Measurements from ENCODE around the gene STAB1. TPM values are rescaled to one million over a fixed set of nuclear protein-coding genes. Genes with fewer than 3 reads are reported as not detected.

Gene STAB1
- total and polyA plus RNA-seq, 2 experiments from 2014 or later, result not detected

- Histone ChIP-seq H3K9me2 (ENCODE audit: insufficient read depth) (no peaks in the 10 kb centered on the region), H3K4me2 (ENCODE audit: unreplicated experiment) (no peak overlapping the region), H3K27me3 (replicated peaks; ENCODE audit: insufficient read depth) (no peaks in the 10 kb centered on the region), H4K20me1 (ENCODE audit: insufficient read depth) (no peaks in the 10 kb centered on the region), H3K4me3 (no peak overlapping the region), H3K9me3 (ENCODE audit: low read depth) (no peaks in the 10 kb centered on the region), H3F3A (ENCODE audit: insufficient read depth) (peaks cover 30% of the 10 kb centered on the region), H3K9ac (no peak overlapping the region), H3K79me2 (ENCODE audit: insufficient read depth) (peaks cover 97% of the 10 kb centered on the region), H3K27ac (no peak overlapping the region), H3K4me1 (ENCODE audit: insufficient read depth) (peaks cover 12% of the 10 kb centered on the region), H3K36me3 (ENCODE audit: low read depth) (peaks cover 44% of the 10 kb centered on the region), H2AFZ (no peak overlapping the region)
- in situ Hi-C loops (cut with MboI), result no loop called here
- no peak for DNase-seq
- TF ChIP-seq EZH2 (IDR thresholded peaks at IDR 0.05; ENCODE audit: insufficient read depth, poor library complexity, severe bottlenecking) (no peak), EZH2phosphoT487 (IDR thresholded peaks at IDR 0.05; ENCODE audit: insufficient read depth, low read depth) (no peak)
- WGBS, 2 experiments (ENCODE audit: low coverage in 1 of 2, low lambda C conversion rate in 2 of 2, missing lambda C conversion rate in 2 of 2), result 49 to 57% methylated on average over 6 of the region's 6 CpGs
Observed at GRCh38 chr3:52461874-52462273, 33.3 kb upstream of the STAB1 start.

DNA sequence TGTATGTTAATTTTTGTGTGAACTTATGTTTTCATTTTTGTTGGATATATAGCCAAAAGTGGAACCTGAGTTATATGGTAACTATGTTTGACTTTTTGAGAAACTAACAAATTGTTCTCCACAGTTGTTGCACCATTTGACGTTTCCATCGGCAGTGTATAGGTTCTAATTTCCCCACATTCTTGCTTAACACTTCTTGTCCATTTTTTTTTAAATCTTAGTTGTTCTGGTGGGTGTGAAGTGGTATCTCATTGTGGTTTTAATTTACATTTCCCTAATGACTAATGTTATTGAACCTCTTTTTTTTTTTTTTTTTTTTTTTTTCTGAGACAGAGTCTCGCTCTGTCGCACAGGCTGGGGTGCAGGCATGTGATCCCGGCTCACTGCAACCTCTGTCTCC, 31.7 kb upstream of the STAB1 start:
- in situ Hi-C loops (cut with MboI), result no loop called here
- H3K36me3 ChIP-seq (ENCODE audit: low read depth), result peaks cover 36% of the 10 kb centered on the region
- H3K9ac ChIP-seq, result no peak overlapping the region
- H3K79me2 ChIP-seq (ENCODE audit: insufficient read depth), result peaks cover 93% of the 10 kb centered on the region
- no peaks in the 10 kb centered on the region for H3K9me3 ChIP-seq (ENCODE audit: low read depth)
- no peak overlapping the region for H3K27ac ChIP-seq
- H3K4me3 ChIP-seq, result no peak overlapping the region
- WGBS, 2 experiments (ENCODE audit: low coverage in 1 of 2, low lambda C conversion rate in 2 of 2, missing lambda C conversion rate in 2 of 2), result 96 to 98% methylated on average over 5 of the region's 5 CpGs
- H3K4me2 ChIP-seq (ENCODE audit: unreplicated experiment), result no peak overlapping the region
- TF ChIP-seq EZH2 (IDR thresholded peaks at IDR 0.05; ENCODE audit: insufficient read depth, poor library complexity, severe bottlenecking), result no peak
- TF ChIP-seq EZH2phosphoT487 (IDR thresholded peaks at IDR 0.05; ENCODE audit: insufficient read depth, low read depth), result no peak
- no peak overlapping the region for H2AFZ ChIP-seq
- H3K4me1 ChIP-seq (ENCODE audit: insufficient read depth), result peaks cover 20% of the 10 kb centered on the region
- H3K9me2 ChIP-seq (ENCODE audit: insufficient read depth), result no peaks in the 10 kb centered on the region
- DNase-seq, result no peak
- H4K20me1 ChIP-seq (ENCODE audit: insufficient read depth), result no peaks in the 10 kb centered on the region
- no peaks in the 10 kb centered on the region for H3K27me3 ChIP-seq (replicated peaks; ENCODE audit: insufficient read depth)
- H3F3A ChIP-seq (ENCODE audit: insufficient read depth), result peaks cover 35% of the 10 kb centered on the region

DNA sequence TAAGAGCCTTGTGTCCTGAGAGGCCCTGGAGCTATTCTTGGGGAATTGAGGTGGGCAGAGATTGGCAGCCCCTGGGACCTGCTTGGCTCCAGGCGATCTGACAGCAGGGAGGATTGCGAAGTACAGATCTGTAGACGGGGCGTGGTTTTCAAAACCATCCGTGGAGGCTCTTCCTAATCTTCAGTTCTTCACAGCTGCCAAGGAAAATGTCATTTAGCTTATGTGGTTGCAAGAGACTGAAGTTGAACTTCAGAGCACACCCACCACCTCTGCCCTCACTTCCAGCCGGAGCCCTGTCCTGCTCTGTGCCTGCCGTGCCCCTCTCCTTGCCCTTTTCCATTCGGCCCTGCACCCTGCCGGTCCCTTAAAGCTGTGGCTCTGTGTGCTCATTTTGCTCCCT, 26.8 kb upstream of the STAB1 start:
- peak overlapping the region; percentile 32 for H3K27ac ChIP-seq
- WGBS, 2 experiments (ENCODE audit: low coverage in 1 of 2, low lambda C conversion rate in 2 of 2, missing lambda C conversion rate in 2 of 2), result 29 to 38% methylated on average over 9 of the region's 9 CpGs

DNA sequence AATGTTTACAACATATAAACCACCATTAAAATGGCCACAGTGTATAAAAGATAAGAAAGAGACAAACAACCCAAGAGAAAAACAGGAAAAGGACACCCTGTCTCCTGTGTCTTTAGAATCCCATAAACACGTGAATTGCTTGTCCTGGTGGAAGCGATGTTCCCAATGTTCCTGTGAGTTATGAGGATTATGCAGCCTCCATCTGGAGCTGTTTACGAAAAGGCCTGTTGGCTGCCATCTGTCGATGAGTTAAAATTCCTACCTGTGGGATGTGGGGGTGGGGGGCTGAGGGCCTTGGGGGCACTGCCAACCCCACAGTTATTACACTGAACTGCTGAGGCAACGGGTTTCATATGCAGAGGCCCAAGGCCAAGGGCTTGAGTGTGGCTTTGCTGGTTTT, 26.1 kb upstream of the STAB1 start:
- Histone ChIP-seq H2AFZ (no peak overlapping the region), H3K4me3 (no peak overlapping the region), H3K36me3 (ENCODE audit: low read depth) (peaks cover 41% of the 10 kb centered on the region; the same call in 1 of the 2 replicates), H3K9me2 (ENCODE audit: insufficient read depth) (no peaks in the 10 kb centered on the region), H3K27ac (peak overlapping the region; percentile 32; the same call in 1 of the 2 replicates), H4K20me1 (ENCODE audit: insufficient read depth) (no peaks in the 10 kb centered on the region), H3F3A (ENCODE audit: insufficient read depth) (peaks cover 29% of the 10 kb centered on the region), H3K27me3 (replicated peaks; ENCODE audit: insufficient read depth) (no peaks in the 10 kb centered on the region), H3K4me1 (ENCODE audit: insufficient read depth) (peaks cover 27% of the 10 kb centered on the region), H3K9me3 (ENCODE audit: low read depth) (no peaks in the 10 kb centered on the region), H3K9ac (no peak overlapping the region), H3K79me2 (ENCODE audit: insufficient read depth) (peaks cover 63% of the 10 kb centered on the region), H3K4me2 (ENCODE audit: unreplicated experiment) (no peak overlapping the region)
- in situ Hi-C loops (cut with MboI), result no loop called here
- no peak for TF ChIP-seq EZH2phosphoT487 (IDR thresholded peaks at IDR 0.05; ENCODE audit: insufficient read depth, low read depth)
- no peak for TF ChIP-seq EZH2 (IDR thresholded peaks at IDR 0.05; ENCODE audit: insufficient read depth, poor library complexity, severe bottlenecking)
- 72 to 78% methylated on average over 5 of the region's 5 CpGs for WGBS, 2 experiments (ENCODE audit: low coverage in 1 of 2, low lambda C conversion rate in 2 of 2, missing lambda C conversion rate in 2 of 2)
- no peak for DNase-seq

More for the DNA sequence above, 26.8 kb upstream of the STAB1 start:
- Histone ChIP-seq H4K20me1 (ENCODE audit: insufficient read depth) (no peaks in the 10 kb centered on the region), H2AFZ (no peak overlapping the region), H3K27me3 (replicated peaks; ENCODE audit: insufficient read depth) (no peaks in the 10 kb centered on the region), H3K9me2 (ENCODE audit: insufficient read depth) (no peaks in the 10 kb centered on the region), H3F3A (ENCODE audit: insufficient read depth) (peaks cover 30% of the 10 kb centered on the region), H3K9ac (peak overlapping the region; percentile 39; the same call in 1 of the 2 replicates), H3K4me1 (ENCODE audit: insufficient read depth) (peaks cover 27% of the 10 kb centered on the region), H3K79me2 (ENCODE audit: insufficient read depth) (peaks cover 70% of the 10 kb centered on the region), H3K36me3 (ENCODE audit: low read depth) (peaks cover 35% of the 10 kb centered on the region; the same call in 1 of the 2 replicates), H3K9me3 (ENCODE audit: low read depth) (no peaks in the 10 kb centered on the region), H3K4me3 (no peak overlapping the region), H3K4me2 (ENCODE audit: unreplicated experiment) (peak overlapping the region; percentile 65)
- in situ Hi-C loops (cut with MboI), result no loop called here
- TF ChIP-seq EZH2 (IDR thresholded peaks at IDR 0.05; ENCODE audit: insufficient read depth, poor library complexity, severe bottlenecking), result no peak
- DNase-seq, result peak; percentile 72

DNA sequence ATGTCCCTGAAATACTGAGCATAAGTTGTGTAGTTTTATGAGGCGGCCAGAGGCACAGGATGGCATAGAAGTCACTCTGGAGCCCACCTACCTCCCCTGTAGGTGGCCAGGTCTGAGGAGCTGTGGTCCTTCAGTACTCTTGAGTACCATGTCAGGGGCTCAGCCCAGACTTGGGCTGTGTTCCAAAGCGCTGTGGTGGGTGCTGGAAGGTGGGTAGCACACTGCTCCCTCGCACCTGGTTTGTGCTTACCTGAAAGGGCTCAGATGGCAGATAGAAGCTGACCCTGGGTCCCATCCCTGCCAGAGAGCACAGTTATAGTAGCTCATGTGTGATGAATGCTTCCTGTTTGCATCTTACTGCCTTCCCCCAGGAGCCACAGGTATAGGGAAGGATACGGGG, 24.2 kb upstream of the STAB1 start:
- H3F3A ChIP-seq (ENCODE audit: insufficient read depth), result peaks cover 14% of the 10 kb centered on the region
- H3K4me2 ChIP-seq (ENCODE audit: unreplicated experiment), result no peak overlapping the region
- H4K20me1 ChIP-seq (ENCODE audit: insufficient read depth), result no peaks in the 10 kb centered on the region
- no peak overlapping the region for H3K27ac ChIP-seq
- H3K4me1 ChIP-seq (ENCODE audit: insufficient read depth), result peaks cover 15% of the 10 kb centered on the region
- 90 to 94% methylated on average over 4 of the region's 4 CpGs for WGBS, 2 experiments (ENCODE audit: low coverage in 1 of 2, low lambda C conversion rate in 2 of 2, missing lambda C conversion rate in 2 of 2)
- no peak overlapping the region for H3K4me3 ChIP-seq
- no peak overlapping the region for H3K9ac ChIP-seq
- TF ChIP-seq EZH2 (IDR thresholded peaks at IDR 0.05; ENCODE audit: insufficient read depth, poor library complexity, severe bottlenecking), result no peak
- no peak for TF ChIP-seq EZH2phosphoT487 (IDR thresholded peaks at IDR 0.05; ENCODE audit: insufficient read depth, low read depth)
- H3K36me3 ChIP-seq (ENCODE audit: low read depth), result peaks cover 46% of the 10 kb centered on the region; the same call in 1 of the 2 replicates
- peaks cover 44% of the 10 kb centered on the region for H3K79me2 ChIP-seq (ENCODE audit: insufficient read depth)
- in situ Hi-C loops (cut with MboI), result no loop called here
- no peaks in the 10 kb centered on the region for H3K9me2 ChIP-seq (ENCODE audit: insufficient read depth)
- no peak overlapping the region for H2AFZ ChIP-seq
- DNase-seq, result no peak
- H3K27me3 ChIP-seq (replicated peaks; ENCODE audit: insufficient read depth), result no peaks in the 10 kb centered on the region
- H3K9me3 ChIP-seq (ENCODE audit: low read depth), result no peaks in the 10 kb centered on the region
